ENCODE results near the gene PCDHGA10. TPM values are rescaled to one million over a fixed set of nuclear protein-coding genes. Genes with fewer than 3 reads are reported as not detected.

Gene PCDHGA10
- total RNA-seq (1 to 10 TPM; 1.2 to 3.1 (median 2.1) TPM), polyA plus RNA-seq (under 1 TPM; 0.26 to 0.95 TPM)

DNA sequence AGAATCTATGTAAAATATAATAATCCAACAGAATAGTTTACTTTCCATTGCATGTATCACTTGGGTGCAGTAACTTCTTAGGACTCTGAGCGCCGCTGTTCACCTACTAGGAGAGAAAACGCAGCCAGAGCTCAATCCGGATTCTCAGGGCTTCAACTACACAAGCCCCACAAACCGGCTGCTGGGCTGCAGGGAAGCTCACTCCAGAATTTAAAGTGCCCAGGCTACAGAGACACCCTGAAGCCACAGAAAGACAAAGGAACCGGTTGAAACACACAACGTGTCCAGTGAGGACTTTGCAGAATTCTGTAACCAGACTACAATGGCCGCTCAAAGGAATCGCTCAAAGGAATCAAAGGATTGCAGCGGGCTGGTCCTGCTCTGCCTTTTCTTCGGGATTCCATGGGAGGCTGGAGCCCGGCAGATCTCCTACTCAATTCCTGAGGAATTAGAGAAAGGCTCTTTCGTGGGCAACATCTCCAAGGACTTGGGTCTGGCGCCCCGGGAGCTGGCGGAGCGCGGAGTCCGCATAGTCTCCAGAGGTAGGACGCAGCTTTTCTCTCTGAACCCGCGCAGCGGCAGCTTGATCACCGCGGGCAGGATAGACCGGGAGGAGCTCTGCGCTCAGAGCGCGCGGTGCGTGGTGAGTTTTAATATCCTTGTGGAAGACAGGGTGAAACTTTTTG lies at the start of gene PCDHGA10:
PCDHGA10 (plus strand) TSS at position 134 of the 686 bp plus-strand sequence; CDS start at position 323, 189 bp downstream.
- intact Hi-C loops (cut with DNase I), result loop anchor here in 1 of 3 donors (10.0 kb wide), 1 partner anchor 112 kb away; no protein-coding TSS in a partner anchor
- DNase-seq, result peak in 1 of 6 donors; percentile 46
- peak; percentile 55 to 68 (median 68) for ATAC-seq

DNA sequence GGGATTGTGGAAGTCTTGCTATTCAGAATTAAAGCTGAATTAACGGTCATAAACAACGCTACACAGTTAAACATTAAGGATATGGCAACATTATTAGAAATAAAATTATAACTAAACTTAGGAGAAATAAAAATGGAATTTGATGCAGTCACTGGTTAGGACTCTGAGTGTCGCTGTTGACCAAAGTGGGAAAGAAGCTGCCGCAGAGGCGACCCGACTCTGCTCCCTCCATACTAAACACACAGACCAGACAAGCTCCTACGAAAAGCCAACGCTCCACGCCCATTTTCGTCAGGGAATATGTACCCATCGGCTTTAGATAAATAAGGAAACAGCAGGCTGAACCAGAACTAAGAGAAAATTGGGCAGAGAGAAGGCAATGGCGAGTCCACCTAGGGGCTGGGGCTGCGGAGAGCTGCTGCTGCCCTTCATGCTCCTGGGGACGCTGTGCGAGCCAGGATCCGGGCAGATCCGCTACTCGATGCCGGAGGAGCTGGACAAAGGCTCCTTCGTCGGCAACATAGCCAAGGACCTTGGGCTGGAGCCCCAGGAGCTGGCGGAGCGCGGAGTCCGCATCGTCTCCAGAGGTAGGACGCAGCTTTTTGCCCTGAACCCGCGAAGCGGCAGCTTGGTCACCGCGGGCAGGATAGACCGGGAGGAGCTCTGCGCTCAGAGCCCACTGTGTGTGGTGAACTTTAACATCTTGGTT lies 48.7 kb upstream of the PCDHGA10 start, which contains the start of gene PCDHGA5:
PCDHGA5 (plus strand) TSS at position 211 of the 709 bp plus-strand sequence; CDS start at position 380, 169 bp downstream.
- H3K27ac ChIP-seq, result no peak within 1 kb of the TSS
- ATAC-seq (no peak), DNase-seq (no peak), FAIRE-seq (no peak)
- H3K9me3 ChIP-seq, result peaks cover 0 to 6% (median 2%) of the 10 kb centered on the region in 4 donors
- 12 to 14% methylated on average over 34 of the region's 34 CpGs for WGBS, 2 donors
- intact Hi-C loops (cut with DNase I), result loop anchor here in 1 of 3 donors (10.0 kb wide), 1 partner anchor 61 kb away; the partner anchor contains the start of gene PCDHGA11
- peaks cover 0 to 5% (median 0%) of the 10 kb centered on the region in 4 donors for H3K27me3 ChIP-seq
- no peaks in the 10 kb centered on the region for H3K36me3 ChIP-seq
- TF ChIP-seq, protein P1, sequence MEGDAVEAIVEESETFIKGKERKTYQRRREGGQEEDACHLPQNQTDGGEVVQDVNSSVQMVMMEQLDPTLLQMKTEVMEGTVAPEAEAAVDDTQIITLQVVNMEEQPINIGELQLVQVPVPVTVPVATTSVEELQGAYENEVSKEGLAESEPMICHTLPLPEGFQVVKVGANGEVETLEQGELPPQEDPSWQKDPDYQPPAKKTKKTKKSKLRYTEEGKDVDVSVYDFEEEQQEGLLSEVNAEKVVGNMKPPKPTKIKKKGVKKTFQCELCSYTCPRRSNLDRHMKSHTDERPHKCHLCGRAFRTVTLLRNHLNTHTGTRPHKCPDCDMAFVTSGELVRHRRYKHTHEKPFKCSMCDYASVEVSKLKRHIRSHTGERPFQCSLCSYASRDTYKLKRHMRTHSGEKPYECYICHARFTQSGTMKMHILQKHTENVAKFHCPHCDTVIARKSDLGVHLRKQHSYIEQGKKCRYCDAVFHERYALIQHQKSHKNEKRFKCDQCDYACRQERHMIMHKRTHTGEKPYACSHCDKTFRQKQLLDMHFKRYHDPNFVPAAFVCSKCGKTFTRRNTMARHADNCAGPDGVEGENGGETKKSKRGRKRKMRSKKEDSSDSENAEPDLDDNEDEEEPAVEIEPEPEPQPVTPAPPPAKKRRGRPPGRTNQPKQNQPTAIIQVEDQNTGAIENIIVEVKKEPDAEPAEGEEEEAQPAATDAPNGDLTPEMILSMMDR (IDR thresholded peaks at IDR 0.05), result no peak
- no peak within 1 kb of the TSS for H3K4me3 ChIP-seq
- H3K4me1 ChIP-seq, result no peaks in the 10 kb centered on the region

More for the DNA sequence above, at the start of gene PCDHGA10:
- Histone ChIP-seq H3K36me3 (no peaks in the 10 kb centered on the region), H3K4me3 (peak within 1 kb of the TSS in 1 of 4 donors; percentile 18), H3K27ac (no peak within 1 kb of the TSS), H3K9me3 (peaks cover 0 to 23% (median 5%) of the 10 kb centered on the region in 4 donors), H3K27me3 (no peaks in the 10 kb centered on the region), H3K4me1 (no peaks in the 10 kb centered on the region)
- TF ChIP-seq, protein P1 (IDR thresholded peaks at IDR 0.05), result peak in 2 of 4 donors; percentile 13 to 17
- WGBS, 2 donors, result 20 to 27% methylated on average over 31 of the region's 31 CpGs
- no peak for FAIRE-seq

DNA sequence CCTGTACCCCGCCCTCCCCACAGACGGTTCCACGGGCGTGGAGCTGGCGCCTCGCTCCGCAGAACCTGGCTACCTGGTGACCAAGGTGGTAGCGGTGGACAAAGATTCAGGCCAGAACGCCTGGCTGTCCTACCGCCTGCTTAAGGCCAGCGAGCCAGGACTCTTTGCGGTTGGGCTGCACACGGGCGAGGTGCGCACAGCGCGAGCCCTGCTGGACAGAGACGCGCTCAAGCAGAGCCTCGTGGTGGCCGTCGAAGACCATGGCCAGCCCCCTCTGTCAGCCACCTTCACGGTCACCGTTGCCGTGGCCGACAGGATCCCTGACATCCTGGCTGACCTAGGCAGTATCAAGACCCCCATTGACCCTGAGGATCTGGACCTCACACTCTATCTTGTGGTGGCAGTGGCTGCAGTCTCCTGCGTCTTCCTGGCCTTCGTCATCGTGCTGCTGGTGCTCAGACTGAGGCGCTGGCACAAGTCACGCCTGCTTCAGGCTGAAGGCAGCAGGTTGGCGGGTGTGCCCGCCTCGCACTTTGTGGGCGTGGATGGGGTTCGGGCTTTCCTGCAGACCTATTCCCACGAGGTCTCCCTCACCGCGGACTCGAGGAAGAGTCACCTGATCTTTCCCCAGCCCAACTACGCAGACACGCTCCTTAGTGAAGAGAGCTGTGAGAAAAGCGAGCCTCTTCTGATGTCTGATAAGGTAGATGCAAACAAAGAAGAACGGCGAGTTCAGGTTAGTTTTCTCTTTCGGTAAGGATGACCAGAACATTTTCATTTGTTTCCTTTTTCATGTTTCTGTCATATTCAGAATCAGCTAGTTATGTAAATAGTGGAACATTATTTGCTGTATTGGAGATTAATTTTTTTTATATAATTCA lies 46.5 kb upstream of the PCDHGA10 start:
- no peak for ATAC-seq
- peaks cover 0 to 6% (median 2%) of the 10 kb centered on the region in 4 donors for H3K9me3 ChIP-seq
- no peak for FAIRE-seq
- no peaks in the 10 kb centered on the region for H3K36me3 ChIP-seq
- H3K27me3 ChIP-seq, result peaks cover 0 to 1% (median 0%) of the 10 kb centered on the region in 4 donors
- H3K27ac ChIP-seq, result no peak overlapping the region
- DNase-seq, result no peak
- TF ChIP-seq, protein P1 (IDR thresholded peaks at IDR 0.05), result no peak
- intact Hi-C loops (cut with DNase I), result loop anchor here in 1 of 3 donors (10.0 kb wide), 1 partner anchor 59 kb away; the partner anchor contains the start of gene PCDHGA11
- 24 to 26% methylated on average over 44 to 46 of the region's 46 CpGs for WGBS, 2 donors
- no peaks in the 10 kb centered on the region for H3K4me1 ChIP-seq
- H3K4me3 ChIP-seq, result no peak overlapping the region

DNA sequence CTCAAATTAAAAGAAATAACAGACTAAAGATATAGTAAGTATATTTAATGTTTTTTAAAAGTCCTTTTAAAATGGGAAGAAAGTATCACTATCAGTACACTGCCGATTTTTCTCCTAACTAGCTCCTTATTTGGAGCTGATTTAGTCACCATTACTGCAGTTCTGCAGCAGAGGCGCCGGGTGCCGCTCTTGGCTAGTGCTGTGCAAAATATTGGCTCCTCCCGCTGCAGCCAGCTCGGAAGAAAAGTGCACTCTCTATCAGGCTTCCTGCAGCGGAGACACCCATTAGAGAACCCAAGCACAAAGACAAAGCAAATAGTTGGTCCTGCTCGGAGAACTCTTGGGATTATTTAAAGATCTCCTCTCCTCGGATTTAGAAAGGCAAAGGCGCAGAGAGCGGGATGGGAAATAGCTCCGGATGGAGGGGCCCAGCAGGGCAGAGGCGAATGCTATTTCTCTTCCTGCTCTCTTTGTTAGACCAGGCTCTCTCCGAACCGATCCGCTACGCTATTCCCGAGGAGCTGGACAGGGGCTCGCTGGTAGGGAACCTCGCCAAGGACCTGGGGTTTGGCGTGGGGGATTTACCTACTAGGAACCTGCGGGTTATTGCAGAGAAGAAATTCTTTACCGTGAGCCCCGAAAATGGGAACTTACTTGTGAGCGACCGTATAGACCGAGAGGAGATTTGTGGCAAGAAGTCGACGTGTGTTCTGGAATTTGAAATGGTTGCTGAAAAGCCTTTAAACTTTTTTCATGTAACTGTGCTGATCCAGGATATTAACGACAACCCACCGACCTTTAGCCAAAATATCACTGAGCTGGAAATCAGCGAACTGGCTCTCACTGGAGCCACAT lies 42.6 kb upstream of the PCDHGA10 start, which contains the start of gene PCDHGB3:
PCDHGB3 (plus strand) TSS at position 249 of the 855 bp plus-strand sequence; CDS start at position 402, 153 bp downstream.
- Histone ChIP-seq H3K4me3 (peak within 1 kb of the TSS in 1 of 4 donors; percentile 27), H3K9me3 (peaks cover 0 to 27% (median 4%) of the 10 kb centered on the region in 4 donors), H3K4me1 (no peaks in the 10 kb centered on the region), H3K27ac (no peak within 1 kb of the TSS), H3K36me3 (no peaks in the 10 kb centered on the region), H3K27me3 (no peaks in the 10 kb centered on the region)
- intact Hi-C loops (cut with DNase I), result loop anchor here in 1 of 3 donors (10.0 kb wide), 1 partner anchor 55 kb away; the partner anchor contains the start of gene PCDHGA11
- TF ChIP-seq, protein P1 (IDR thresholded peaks at IDR 0.05), result no peak
- ATAC-seq (peak in 3 of 4 donors; percentile 78 to 84 (median 79)), FAIRE-seq (no peak), DNase-seq (no peak)
- 16 to 20% methylated on average over 32 of the region's 32 CpGs for WGBS, 2 donors

All from pancreas (tissue), 10 donors.